ENCODE measurements around the gene OSBPL6.

GRCh38 chr2:178335230-178335629 lies 140.9 kb downstream of the OSBPL6 start:
- TF ChIP-seq, protein P1, sequence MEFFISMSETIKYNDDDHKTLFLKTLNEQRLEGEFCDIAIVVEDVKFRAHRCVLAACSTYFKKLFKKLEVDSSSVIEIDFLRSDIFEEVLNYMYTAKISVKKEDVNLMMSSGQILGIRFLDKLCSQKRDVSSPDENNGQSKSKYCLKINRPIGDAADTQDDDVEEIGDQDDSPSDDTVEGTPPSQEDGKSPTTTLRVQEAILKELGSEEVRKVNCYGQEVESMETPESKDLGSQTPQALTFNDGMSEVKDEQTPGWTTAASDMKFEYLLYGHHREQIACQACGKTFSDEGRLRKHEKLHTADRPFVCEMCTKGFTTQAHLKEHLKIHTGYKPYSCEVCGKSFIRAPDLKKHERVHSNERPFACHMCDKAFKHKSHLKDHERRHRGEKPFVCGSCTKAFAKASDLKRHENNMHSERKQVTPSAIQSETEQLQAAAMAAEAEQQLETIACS (CRISPR knock-in tag; IDR thresholded peaks at IDR 0.05) = no peak
- no peak for TF ChIP-seq ZNF530 (CRISPR knock-in tag; IDR thresholded peaks at IDR 0.05; ENCODE audit: low read depth)
- TF ChIP-seq, protein P2, sequence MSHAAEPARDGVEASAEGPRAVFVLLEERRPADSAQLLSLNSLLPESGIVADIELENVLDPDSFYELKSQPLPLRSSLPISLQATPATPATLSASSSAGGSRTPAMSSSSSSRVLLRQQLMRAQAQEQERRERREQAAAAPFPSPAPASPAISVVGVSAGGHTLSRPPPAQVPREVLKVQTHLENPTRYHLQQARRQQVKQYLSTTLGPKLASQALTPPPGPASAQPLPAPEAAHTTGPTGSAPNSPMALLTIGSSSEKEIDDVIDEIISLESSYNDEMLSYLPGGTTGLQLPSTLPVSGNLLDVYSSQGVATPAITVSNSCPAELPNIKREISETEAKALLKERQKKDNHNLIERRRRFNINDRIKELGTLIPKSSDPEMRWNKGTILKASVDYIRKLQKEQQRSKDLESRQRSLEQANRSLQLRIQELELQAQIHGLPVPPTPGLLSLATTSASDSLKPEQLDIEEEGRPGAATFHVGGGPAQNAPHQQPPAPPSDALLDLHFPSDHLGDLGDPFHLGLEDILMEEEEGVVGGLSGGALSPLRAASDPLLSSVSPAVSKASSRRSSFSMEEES (CRISPR knock-in tag; IDR thresholded peaks at IDR 0.05) = no peak
- TF ChIP-seq CTCF (CRISPR knock-in tag; IDR thresholded peaks at IDR 0.05) = no peak
- TF ChIP-seq, protein P3, sequence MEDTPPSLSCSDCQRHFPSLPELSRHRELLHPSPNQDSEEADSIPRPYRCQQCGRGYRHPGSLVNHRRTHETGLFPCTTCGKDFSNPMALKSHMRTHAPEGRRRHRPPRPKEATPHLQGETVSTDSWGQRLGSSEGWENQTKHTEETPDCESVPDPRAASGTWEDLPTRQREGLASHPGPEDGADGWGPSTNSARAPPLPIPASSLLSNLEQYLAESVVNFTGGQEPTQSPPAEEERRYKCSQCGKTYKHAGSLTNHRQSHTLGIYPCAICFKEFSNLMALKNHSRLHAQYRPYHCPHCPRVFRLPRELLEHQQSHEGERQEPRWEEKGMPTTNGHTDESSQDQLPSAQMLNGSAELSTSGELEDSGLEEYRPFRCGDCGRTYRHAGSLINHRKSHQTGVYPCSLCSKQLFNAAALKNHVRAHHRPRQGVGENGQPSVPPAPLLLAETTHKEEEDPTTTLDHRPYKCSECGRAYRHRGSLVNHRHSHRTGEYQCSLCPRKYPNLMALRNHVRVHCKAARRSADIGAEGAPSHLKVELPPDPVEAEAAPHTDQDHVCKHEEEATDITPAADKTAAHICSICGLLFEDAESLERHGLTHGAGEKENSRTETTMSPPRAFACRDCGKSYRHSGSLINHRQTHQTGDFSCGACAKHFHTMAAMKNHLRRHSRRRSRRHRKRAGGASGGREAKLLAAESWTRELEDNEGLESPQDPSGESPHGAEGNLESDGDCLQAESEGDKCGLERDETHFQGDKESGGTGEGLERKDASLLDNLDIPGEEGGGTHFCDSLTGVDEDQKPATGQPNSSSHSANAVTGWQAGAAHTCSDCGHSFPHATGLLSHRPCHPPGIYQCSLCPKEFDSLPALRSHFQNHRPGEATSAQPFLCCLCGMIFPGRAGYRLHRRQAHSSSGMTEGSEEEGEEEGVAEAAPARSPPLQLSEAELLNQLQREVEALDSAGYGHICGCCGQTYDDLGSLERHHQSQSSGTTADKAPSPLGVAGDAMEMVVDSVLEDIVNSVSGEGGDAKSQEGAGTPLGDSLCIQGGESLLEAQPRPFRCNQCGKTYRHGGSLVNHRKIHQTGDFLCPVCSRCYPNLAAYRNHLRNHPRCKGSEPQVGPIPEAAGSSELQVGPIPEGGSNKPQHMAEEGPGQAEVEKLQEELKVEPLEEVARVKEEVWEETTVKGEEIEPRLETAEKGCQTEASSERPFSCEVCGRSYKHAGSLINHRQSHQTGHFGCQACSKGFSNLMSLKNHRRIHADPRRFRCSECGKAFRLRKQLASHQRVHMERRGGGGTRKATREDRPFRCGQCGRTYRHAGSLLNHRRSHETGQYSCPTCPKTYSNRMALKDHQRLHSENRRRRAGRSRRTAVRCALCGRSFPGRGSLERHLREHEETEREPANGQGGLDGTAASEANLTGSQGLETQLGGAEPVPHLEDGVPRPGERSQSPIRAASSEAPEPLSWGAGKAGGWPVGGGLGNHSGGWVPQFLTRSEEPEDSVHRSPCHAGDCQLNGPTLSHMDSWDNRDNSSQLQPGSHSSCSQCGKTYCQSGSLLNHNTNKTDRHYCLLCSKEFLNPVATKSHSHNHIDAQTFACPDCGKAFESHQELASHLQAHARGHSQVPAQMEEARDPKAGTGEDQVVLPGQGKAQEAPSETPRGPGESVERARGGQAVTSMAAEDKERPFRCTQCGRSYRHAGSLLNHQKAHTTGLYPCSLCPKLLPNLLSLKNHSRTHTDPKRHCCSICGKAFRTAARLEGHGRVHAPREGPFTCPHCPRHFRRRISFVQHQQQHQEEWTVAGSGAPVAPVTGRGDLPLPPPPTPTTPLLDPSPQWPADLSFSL (CRISPR knock-in tag; IDR thresholded peaks at IDR 0.05) = no peak
- TF ChIP-seq ZNF382 (CRISPR knock-in tag; IDR thresholded peaks at IDR 0.05; ENCODE audit: borderline replicate concordance) = no peak
- TF ChIP-seq ZNF878 (CRISPR knock-in tag; IDR thresholded peaks at IDR 0.05) = no peak
- TF ChIP-seq POLR2G (IDR thresholded peaks at IDR 0.05; ENCODE audit: low read depth, low read length) = no peak
- TF ChIP-seq ZNF292 (CRISPR knock-in tag; IDR thresholded peaks at IDR 0.05; ENCODE audit: borderline replicate concordance, low read depth) = no peak
- no peak for TF ChIP-seq HCFC1 (IDR thresholded peaks at IDR 0.05; ENCODE audit: low read depth, low read length)
- TF ChIP-seq RFX1 (IDR thresholded peaks at IDR 0.05) = no peak
